Stimulated activated naive B cell treated with anti-CD40 and anti-IgM and Interleukin-4, amounts not matched to agents 10 μg/mL and 1 μg/mL and 100 μg/mL, for 72 hours (primary cell): ENCODE data around the gene ALDH3A2.

Source experiments
- ATAC-seq, 2 donors: fragments of 150-1000 bp; cut with Tn5 transposase; replicated peaks; 2 replicates each; pipeline ENCODE4 v1.10.0; 2021; ENCODE audit warnings: moderate library complexity in 1 of 2
- DNase-seq: peaks from one replicate; pipeline ENCODE4 v3.0.0; 2021
- H3K27ac Mint-ChIP-seq: one replicate; pipeline ENCODE4 v1.8.0; 2022; ENCODE audit warnings: mild to moderate bottlenecking, mixed read lengths
- H3K27me3 Mint-ChIP-seq, 2 donors: one replicate each; pipeline ENCODE4 v1.8.0; 2022; ENCODE audit warnings: mixed read lengths in 2 of 2
- H3K36me3 Mint-ChIP-seq, 2 donors: one replicate each; pipeline ENCODE4 v1.8.0; 2022; ENCODE audit warnings: mixed read lengths in 2 of 2, mild to moderate bottlenecking in 1 of 2
- H3K4me1 Mint-ChIP-seq, 2 donors: one replicate each; pipeline ENCODE4 v1.8.0; 2022; ENCODE audit warnings: mixed read lengths in 2 of 2, mild to moderate bottlenecking in 1 of 2
- H3K4me3 Mint-ChIP-seq, 2 donors: one replicate each; pipeline ENCODE4 v1.8.0; 2022; ENCODE audit warnings: mild to moderate bottlenecking in 2 of 2, mixed read lengths in 2 of 2, moderate library complexity in 1 of 2
- H3K9me3 Mint-ChIP-seq, 2 donors: one replicate each; pipeline ENCODE4 v1.8.0; 2022; ENCODE audit warnings: mixed read lengths in 2 of 2, mild to moderate bottlenecking in 1 of 2

The ALDH3A2 gene

GRCh38 chr17:19642373-19642893 is 6.1 kb upstream of the ALDH3A2 start:
- peaks cover 0 to 2% of the 10 kb centered on the region in 2 donors for H3K36me3 Mint-ChIP-seq
- peaks cover 7 to 16% of the 10 kb centered on the region in 2 donors for H3K4me1 Mint-ChIP-seq
- DNase-seq (no peak), ATAC-seq (no peak)
- H3K4me3 Mint-ChIP-seq: no peak overlapping the region
- H3K9me3 Mint-ChIP-seq: peaks cover 0 to 3% of the 10 kb centered on the region in 2 donors
- peaks cover 10 to 21% of the 10 kb centered on the region in 2 donors for H3K27me3 Mint-ChIP-seq
- no peak overlapping the region for H3K27ac Mint-ChIP-seq

- H3K4me1 Mint-ChIP-seq: peaks cover 18 to 30% of the 10 kb centered on the region in 2 donors
- DNase-seq: no peak
- H3K4me3 Mint-ChIP-seq: no peak overlapping the region
- ATAC-seq: no peak
- peaks cover 7 to 10% of the 10 kb centered on the region in 2 donors for H3K27me3 Mint-ChIP-seq
- no peak overlapping the region for H3K27ac Mint-ChIP-seq
- no peaks in the 10 kb centered on the region for H3K9me3 Mint-ChIP-seq
- H3K36me3 Mint-ChIP-seq: no peaks in the 10 kb centered on the region
Measured at GRCh38 chr17:19644493-19645210, 3.9 kb upstream of the ALDH3A2 start.

- H3K36me3 Mint-ChIP-seq: no peaks in the 10 kb centered on the region
- peaks cover 19 to 39% of the 10 kb centered on the region in 2 donors for H3K4me1 Mint-ChIP-seq
- no peaks in the 10 kb centered on the region for H3K9me3 Mint-ChIP-seq
- H3K27me3 Mint-ChIP-seq: peaks cover 6 to 10% of the 10 kb centered on the region in 2 donors
- peak; percentile 17 for DNase-seq
- H3K4me3 Mint-ChIP-seq: no peak overlapping the region
- ATAC-seq: no peak
- H3K27ac Mint-ChIP-seq: no peak overlapping the region
Measured at GRCh38 chr17:19645734-19646201, 2.8 kb upstream of the ALDH3A2 start.

- peaks cover 6 to 10% of the 10 kb centered on the region in 2 donors for H3K27me3 Mint-ChIP-seq
- no peak for DNase-seq
- peak overlapping the region; percentile 93 to 97 for H3K4me3 Mint-ChIP-seq
- no peaks in the 10 kb centered on the region for H3K9me3 Mint-ChIP-seq
- no peak for ATAC-seq
- H3K27ac Mint-ChIP-seq: peak overlapping the region; percentile 99
- peaks cover 0 to 3% of the 10 kb centered on the region in 2 donors for H3K36me3 Mint-ChIP-seq
- peaks cover 22 to 42% of the 10 kb centered on the region in 2 donors for H3K4me1 Mint-ChIP-seq
Measured at GRCh38 chr17:19646788-19647696, 1.5 kb upstream of the ALDH3A2 start.

GRCh38 chr17:19647697-19648474 is 665 bp upstream of the ALDH3A2 start:
- H3K27me3 Mint-ChIP-seq: peaks cover under 1 to 4% of the 10 kb centered on the region in 2 donors
- H3K4me3 Mint-ChIP-seq: peak overlapping the region; percentile 93 to 97
- peaks cover 0 to 5% of the 10 kb centered on the region in 2 donors for H3K36me3 Mint-ChIP-seq
- DNase-seq (peak; percentile 58), ATAC-seq (peak; percentile 57 to 60)
- no peaks in the 10 kb centered on the region for H3K9me3 Mint-ChIP-seq
- peak overlapping the region; percentile 99 for H3K27ac Mint-ChIP-seq
- H3K4me1 Mint-ChIP-seq: peaks cover 22 to 42% of the 10 kb centered on the region in 2 donors

- DNase-seq (no peak), ATAC-seq (no peak)
- Mint-ChIP-seq H3K4me3 (peak overlapping the region; percentile 93 to 97), H3K9me3 (no peaks in the 10 kb centered on the region), H3K36me3 (peaks cover 12 to 16% of the 10 kb centered on the region in 2 donors), H3K27ac (peak overlapping the region; percentile 48), H3K4me1 (peaks cover 22 to 42% of the 10 kb centered on the region in 2 donors), H3K27me3 (peaks cover 0 to 4% of the 10 kb centered on the region in 2 donors)
Measured at GRCh38 chr17:19649274-19649541, 657 bp downstream of the ALDH3A2 start.

- no peaks in the 10 kb centered on the region for H3K9me3 Mint-ChIP-seq
- no peak overlapping the region for H3K4me3 Mint-ChIP-seq
- peaks cover 0 to 2% of the 10 kb centered on the region in 2 donors for H3K27me3 Mint-ChIP-seq
- no peak for ATAC-seq
- H3K4me1 Mint-ChIP-seq: peaks cover 25 to 49% of the 10 kb centered on the region in 2 donors
- no peak for DNase-seq
- peaks cover 20 to 30% of the 10 kb centered on the region in 2 donors for H3K36me3 Mint-ChIP-seq
- H3K27ac Mint-ChIP-seq: peak overlapping the region; percentile 9
Measured at GRCh38 chr17:19650826-19651225, 2.3 kb downstream of the ALDH3A2 start.

- Mint-ChIP-seq H3K36me3 (peaks cover 20 to 36% of the 10 kb centered on the region in 2 donors), H3K4me3 (no peak overlapping the region), H3K4me1 (peaks cover 27 to 49% of the 10 kb centered on the region in 2 donors), H3K9me3 (no peaks in the 10 kb centered on the region), H3K27ac (no peak overlapping the region), H3K27me3 (no peaks in the 10 kb centered on the region)
- no peak for DNase-seq
- ATAC-seq: no peak
Measured at GRCh38 chr17:19651451-19652238, 3.1 kb downstream of the ALDH3A2 start.

GRCh38 chr17:19652595-19652994 is 4.0 kb downstream of the ALDH3A2 start:
- Mint-ChIP-seq H3K9me3 (no peaks in the 10 kb centered on the region), H3K27ac (no peak overlapping the region), H3K27me3 (no peaks in the 10 kb centered on the region), H3K36me3 (peaks cover 20 to 36% of the 10 kb centered on the region in 2 donors), H3K4me1 (peaks cover 21 to 45% of the 10 kb centered on the region in 2 donors), H3K4me3 (no peak overlapping the region)
- ATAC-seq (no peak), DNase-seq (no peak)

GRCh38 chr17:19654342-19654886 is 5.9 kb downstream of the ALDH3A2 start:
- H3K9me3 Mint-ChIP-seq: no peaks in the 10 kb centered on the region
- H3K27me3 Mint-ChIP-seq: no peaks in the 10 kb centered on the region
- no peak for DNase-seq
- H3K27ac Mint-ChIP-seq: no peak overlapping the region
- H3K4me1 Mint-ChIP-seq: peaks cover 14 to 35% of the 10 kb centered on the region in 2 donors
- H3K36me3 Mint-ChIP-seq: peaks cover 28 to 44% of the 10 kb centered on the region in 2 donors
- H3K4me3 Mint-ChIP-seq: no peak overlapping the region
- ATAC-seq: no peak

GRCh38 chr17:19654896-19655295 is 6.3 kb downstream of the ALDH3A2 start:
- peaks cover 28 to 44% of the 10 kb centered on the region in 2 donors for H3K36me3 Mint-ChIP-seq
- peaks cover 10 to 30% of the 10 kb centered on the region in 2 donors for H3K4me1 Mint-ChIP-seq
- H3K9me3 Mint-ChIP-seq: no peaks in the 10 kb centered on the region
- H3K27ac Mint-ChIP-seq: no peak overlapping the region
- ATAC-seq: no peak
- no peaks in the 10 kb centered on the region for H3K27me3 Mint-ChIP-seq
- no peak for DNase-seq
- H3K4me3 Mint-ChIP-seq: no peak overlapping the region

GRCh38 chr17:19656336-19656735 is 7.8 kb downstream of the ALDH3A2 start:
- peaks cover 31 to 44% of the 10 kb centered on the region in 2 donors for H3K36me3 Mint-ChIP-seq
- peak overlapping the region in 1 of 2 donors; percentile 5 for H3K4me3 Mint-ChIP-seq
- peaks cover 10 to 21% of the 10 kb centered on the region in 2 donors for H3K4me1 Mint-ChIP-seq
- no peaks in the 10 kb centered on the region for H3K9me3 Mint-ChIP-seq
- DNase-seq (no peak), ATAC-seq (no peak)
- no peak overlapping the region for H3K27ac Mint-ChIP-seq
- no peaks in the 10 kb centered on the region for H3K27me3 Mint-ChIP-seq
